ENCODE data around the gene RACGAP1.
"Not testable (repeated sequence)": the region's sequence is repeated elsewhere in the genome, so short reads cannot be mapped to it uniquely, and the experiment has no call there.

RACGAP1 gene

DNA sequence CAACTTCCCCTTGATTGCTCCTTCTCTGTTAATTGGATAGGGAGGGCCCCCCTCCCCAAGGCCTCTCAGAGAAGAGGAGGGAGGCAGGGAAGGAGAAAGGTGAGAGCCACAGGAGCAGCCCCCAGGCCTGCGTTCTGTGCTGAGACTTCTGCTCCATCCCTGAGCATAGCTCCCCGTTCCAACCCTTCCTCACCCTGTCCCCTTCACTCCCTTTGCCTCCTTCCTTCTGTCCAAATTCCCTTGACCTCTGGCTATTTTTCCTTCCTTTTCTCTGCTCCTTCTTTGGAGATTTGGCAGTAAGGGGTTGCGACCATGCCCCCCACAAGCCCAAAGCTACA lies 31.3 kb upstream of the RACGAP1 start:
- no peak for DNase-seq

DNA sequence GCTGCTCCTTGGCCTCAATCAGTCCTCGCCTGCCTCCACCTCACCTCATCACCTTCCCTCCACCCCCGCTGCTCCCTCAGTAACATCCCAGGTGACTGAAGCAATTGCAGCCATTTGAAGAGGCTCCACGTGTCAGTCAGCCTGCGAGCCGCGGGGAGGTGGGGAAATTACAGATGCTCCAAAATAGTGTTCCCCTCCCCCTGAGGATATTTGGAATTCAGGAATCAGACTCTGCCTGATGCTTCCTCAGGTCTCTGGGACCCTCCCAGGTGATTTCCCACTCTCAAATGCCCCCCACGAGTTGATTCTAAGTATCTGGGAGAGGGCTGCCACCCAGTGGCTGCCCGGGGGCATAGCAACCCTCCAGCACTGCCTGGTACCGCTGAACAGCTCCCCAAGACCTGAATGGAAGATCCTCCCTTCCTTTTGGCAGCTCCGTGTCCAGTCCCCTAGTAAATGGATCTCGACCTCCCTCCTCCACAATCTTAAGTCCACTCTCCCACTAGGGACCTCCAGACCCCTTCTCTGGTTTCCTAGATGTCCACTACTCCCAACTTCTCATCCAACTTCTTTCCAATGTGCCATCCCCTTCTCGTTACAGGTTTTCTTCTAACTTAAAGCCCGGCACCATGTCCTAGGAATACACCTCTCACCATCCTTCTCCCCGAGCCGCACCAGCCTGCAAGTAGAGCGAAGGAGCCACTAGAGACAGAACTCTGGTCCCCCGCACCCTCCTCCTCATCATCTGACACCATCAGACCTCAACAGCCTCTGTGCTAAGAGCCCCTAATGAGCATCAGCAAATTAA lies 30.7 kb upstream of the RACGAP1 start:
- DNase-seq = peak; percentile 75

DNA sequence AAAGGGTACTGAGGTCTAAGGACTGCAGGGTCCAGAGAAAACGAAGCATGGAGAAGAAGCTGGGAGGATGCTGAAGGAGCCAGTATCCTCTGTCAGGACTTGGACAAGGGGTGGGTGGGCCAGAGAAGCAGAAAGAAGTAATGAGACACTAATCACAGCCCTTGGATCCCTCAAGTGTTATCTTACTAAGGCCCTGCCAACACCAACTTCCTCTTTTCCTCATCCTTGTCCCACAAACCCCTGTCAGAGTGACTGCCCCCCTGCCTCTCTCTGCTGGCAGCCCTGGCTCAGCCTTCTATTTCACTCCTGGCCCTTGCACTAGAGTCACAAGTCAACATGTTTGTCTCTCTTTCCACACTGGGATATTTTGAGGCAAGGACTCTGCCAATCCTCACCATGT lies 28.3 kb upstream of the RACGAP1 start:
- DNase-seq = no peak

DNA sequence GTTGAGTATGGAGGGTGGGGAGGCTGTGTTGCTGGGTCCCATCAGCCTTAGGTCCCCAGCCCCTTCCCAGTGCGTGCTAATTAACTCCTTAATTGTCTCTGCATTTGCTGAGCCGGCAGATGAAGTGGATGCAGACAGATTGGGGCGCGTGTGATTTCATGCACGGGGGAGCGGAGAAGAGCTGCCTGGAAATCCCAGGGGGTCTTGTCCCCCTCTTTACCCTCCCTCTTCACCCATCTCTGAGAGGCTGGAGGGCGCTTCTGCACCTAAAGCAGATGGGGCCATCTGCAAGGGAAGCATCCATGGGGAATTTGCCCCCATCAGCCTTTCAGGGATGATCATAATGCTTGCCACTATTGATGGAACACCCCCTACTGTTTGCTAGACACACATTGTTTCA lies 27.7 kb upstream of the RACGAP1 start:
- DNase-seq = no peak

DNA sequence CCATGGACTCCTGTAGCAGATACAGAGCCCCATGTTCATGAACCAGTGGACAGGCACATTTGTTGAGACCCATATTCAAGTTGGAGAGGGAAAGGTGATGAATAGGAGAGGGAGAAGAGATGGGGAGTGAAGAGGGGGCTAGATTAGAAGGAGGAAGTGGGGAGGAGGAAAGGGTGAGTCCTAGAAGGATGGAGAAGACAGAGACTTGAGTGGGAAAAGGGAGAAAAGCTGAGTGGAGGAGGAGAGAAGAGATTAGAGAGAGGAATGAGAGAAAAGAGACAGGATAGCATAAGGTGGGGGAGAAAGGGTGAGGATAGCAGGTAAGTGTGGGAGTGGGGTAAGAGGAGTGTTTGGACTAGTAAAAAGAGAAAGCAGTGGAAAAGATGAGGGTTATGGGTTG lies 27.2 kb upstream of the RACGAP1 start:
- DNase-seq = no peak

DNA sequence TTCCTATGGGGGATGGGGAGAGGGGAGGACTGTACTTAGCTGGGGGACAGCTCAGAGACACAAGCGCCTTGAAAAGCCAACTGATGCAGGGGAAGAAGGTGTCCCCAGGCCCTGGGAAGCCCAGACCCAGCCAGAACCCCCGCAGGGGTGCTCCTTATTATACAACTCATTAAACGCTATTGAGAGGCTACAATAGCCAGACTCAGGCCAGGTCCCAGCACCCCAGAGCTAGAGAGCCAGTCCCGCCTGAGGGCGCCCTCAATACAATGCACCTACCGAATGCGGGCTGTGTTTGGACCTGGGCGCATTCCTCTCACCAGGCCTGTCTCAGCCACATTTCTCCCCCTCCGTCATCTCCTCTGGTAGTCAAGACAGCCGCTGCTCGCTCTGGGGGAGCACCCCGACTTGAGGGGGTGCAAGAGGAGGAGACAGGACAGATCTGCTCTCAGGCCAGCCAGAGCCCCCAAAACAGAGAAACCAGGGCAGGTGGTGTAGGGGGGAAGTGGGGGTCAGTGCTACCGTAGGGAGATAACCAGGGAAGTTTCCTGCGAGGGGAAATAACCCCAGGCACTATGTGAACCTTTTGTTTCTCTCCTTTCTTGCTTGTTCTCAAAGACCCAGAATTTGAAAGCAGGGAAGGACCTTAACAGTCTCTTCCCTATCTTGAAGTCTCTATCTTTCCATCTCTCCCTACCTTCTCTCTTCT lies 26.0 kb upstream of the RACGAP1 start:
- DNase-seq = no peak

DNA sequence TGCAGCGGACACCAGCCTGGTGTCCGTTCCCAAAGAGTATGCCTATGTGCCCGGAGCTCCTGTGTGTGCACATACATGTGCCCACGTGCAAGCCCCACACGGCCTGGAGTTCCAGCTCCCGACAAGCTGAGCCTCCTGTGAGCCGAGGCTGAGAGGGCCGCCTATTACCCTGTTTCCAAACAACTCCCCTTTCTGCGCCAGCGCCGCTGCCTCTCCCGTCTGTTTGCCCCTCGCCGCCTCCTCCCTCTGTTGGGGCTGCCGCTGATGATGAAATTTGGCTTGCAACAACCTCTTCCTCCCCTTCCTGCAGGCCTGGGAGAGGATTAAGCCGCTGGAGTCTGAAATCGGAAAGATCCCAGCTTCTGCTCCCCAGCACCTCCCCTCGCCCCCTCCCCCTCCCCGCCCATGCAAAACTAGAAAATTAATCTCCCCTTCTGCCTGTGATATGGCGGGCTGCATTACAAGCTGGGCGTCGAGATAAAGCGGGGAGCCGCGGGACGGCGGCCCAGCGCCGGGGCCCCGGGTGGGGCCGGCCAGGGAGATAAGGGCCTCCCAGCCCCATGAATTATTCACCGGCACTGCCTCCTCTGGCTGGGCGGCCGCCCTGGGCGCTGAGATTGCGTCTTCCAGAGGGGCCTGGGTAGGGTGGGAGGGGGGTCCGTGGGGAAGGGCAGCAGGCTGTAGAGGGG lies 25.3 kb upstream of the RACGAP1 start:
- DNase-seq = no peak

DNA sequence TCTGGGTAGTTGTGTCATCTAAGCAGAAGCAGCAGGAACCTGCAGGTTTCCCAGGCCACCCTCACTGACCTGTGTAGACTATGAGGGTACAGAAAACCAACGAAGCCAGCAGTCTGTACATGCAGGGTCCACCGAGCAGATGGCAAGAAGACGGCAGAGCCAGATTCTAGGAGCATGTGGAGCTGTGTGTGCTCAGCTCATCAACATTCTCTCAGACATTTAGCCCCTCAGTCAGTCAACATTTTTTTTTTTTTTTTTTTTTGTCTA lies 24.8 kb upstream of the RACGAP1 start:
- no peak for DNase-seq

DNA sequence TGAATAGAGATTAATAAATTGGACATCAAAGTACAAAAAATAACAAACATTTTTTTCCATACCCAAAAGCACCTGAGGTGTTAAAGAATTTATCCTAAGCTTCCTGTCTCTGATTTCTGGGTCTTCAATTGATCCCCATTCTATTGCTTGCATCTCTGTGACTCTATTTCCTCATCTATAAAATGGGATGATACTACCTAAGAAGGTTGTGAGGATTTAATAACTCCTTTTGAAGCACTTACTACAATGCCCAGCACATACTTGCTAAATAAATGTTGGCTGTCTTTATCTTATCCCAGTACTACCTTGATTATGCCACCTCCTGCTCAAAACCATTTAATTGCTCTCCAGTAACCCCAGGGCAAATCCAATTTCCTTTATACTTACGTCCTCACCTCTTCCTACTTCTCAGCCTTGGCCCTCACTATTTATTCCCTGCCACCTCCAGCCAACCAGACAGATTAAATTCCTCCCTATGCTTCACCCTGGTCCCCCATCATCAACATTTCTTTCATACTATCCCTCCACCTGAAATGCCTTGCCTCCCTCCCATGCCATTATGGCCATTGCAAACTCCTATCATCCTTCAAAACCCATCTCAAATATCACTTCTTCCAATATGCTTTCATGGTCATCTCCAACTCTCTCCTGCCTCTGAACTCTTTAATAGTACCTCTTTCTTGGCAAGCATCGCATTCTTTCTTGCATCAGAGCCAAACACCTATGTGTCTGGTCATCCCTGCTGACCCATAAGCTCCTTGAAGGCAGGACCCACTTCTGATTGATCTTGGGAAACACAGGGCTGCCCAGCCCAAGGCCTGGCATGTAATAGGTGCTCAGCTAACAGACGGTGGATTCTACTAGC lies 24.2 kb upstream of the RACGAP1 start:
- no peak for DNase-seq

DNA sequence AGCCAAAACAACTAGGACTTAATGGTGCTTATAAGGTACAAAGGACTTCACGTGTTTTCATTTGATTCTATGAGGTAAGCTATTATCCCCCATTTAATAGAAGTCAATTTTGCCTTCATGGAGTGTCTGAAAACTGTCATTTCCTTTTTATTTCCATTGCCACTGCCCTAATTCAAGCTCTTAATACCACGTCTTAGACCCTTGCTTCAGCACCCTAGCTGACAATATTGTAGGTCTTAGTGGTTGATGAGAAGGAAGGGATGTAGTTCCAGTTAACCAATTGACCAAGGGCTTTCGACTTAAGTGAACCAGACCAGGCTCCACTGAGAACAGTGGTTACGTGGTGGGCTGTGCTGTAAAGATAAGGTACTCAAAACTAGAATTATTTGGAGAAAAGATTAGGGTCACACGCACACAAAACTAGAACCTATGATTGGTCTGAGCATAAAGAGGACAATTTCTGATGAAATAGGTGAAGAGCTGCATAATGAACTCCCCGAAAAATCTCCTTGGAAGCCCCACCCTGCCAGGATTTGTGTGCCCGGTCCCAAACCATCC lies 22.5 kb upstream of the RACGAP1 start:
- DNase-seq = no peak

DNA sequence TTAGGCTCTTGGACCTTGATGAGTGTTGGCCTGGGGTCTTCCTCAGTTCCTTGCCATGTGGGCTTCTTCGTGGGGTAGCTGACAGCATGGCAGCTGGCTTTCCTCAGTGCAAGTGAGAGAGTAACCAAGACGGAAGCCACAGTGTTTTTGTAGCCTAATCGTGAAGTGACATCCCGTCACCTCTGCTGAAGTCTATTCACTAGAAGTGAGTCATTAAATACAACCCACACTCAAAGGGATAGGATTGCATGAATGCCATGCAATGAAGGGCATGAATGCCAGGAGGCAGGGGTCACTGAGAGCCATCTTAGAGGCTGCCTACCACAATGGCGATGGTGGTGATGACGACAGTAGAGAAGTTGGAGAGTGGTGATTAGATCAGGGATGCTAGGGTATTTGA lies 18.6 kb upstream of the RACGAP1 start:
- peak; percentile 37 for DNase-seq

DNA sequence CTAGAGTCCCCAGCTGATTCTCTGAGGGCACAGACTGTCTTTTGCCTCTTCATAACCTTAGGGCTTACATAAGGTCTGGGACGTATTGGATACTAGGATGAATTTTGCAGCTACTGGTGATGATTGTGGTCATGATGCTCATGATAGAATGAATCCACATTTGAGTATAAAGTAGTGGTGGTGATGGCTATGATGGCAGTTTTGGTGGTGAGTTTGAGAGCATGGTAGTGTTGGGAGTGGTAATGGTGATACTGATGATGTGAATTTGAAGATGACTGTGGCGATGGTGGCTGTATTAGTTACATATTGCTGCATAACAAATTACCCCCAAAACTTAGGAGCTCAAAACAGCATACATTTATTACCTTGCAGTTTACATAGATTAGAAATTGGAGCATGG lies 18.0 kb upstream of the RACGAP1 start:
- DNase-seq = no peak

DNA sequence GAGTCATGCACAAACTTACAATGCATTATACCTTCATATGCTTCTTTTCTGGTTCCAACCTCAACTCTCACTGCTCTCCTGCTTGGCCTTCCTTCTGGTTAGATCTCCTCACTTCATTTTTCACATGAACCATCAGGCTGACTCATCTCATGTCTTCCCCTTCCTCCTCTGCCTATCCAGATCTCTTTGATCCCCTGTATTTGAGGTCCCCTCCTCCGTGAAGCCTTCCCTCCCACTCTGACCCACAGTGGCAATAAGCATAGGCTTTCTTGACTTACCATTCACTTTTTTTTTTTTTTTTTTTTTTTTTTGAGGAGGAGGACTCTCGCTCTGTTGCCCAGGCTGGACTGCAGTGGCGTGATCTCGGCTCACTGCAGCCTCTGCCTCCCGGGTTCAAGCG lies 17.4 kb upstream of the RACGAP1 start:
- peak; percentile 43 for DNase-seq

DNA sequence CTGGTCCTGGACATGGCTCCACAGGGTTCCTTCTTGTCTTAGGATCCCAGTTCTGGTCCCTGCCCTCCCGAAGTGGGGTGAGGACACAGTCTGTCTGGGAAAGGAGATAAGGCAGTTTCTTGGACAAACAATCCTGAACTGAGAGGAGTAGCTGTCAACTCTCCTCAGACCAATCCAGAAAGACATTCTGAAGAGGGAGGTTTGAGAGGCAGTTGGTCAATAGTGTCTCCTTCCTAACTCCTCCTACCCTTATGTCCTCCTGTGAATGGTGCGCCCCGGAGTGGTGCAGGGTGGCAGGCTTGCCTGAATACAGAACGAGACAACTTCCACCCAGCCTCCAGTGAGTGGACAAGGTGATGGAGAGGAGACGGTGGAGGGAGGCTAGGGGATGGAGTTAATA lies 16.7 kb upstream of the RACGAP1 start:
- no peak for DNase-seq

DNA sequence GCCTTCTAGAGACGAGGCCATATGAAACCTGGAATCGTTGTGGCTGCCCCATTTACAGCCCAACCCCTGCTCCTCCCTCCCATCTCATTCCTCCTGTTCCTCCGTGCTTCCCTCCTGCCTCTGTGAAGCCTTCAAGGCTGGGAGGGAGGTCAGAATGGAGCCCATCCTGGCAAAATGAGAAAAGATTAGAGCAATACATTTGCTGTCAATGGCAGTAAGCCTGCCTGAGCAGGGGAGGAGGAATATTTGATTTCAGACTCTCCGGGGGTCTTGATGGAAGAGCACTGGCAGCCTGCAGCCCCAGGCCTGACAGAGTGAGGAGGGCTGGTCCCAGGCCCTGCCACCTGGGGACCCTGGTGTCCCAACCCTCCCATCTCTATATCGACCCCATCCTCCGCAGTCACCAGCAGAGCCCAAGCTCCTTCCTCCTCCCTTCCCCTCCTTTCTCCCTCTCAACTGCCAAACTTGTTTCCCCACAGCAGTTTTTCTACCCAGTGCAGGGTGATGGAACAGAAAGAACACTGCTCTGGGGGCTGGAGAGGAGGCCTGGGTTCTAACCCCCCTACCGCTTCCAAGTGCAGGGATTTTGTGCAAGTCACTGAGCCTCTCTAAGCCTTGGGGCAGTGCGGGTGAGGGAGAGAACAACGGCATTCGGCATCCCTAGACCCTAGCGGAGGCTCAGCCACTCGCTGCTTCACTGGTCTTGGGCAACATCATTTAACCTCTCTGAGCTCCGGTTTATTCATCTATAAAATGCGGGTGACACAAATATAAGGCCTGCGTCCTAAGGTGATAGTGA lies 16.0 kb upstream of the RACGAP1 start:
- DNase-seq = no peak

DNA sequence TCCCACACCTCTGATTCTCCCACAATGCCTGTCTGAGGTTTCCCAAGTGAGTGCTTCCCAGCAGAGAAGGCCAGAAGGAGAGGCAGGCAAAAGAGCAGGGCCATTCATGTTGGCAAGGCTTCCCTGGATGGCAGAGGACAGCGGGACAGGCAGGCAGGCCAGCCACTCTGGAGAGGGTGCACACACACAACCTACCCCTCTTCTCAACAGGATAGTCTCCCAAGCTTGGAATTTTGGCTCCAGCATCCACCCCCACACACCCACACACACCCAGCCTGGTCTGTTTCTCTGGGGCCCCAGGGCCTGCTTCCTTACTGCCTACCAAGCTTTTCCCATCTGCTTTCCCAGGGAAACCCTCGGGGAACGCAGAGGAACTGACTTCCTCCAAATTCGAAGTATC lies 15.4 kb upstream of the RACGAP1 start:
- no peak for DNase-seq

DNA sequence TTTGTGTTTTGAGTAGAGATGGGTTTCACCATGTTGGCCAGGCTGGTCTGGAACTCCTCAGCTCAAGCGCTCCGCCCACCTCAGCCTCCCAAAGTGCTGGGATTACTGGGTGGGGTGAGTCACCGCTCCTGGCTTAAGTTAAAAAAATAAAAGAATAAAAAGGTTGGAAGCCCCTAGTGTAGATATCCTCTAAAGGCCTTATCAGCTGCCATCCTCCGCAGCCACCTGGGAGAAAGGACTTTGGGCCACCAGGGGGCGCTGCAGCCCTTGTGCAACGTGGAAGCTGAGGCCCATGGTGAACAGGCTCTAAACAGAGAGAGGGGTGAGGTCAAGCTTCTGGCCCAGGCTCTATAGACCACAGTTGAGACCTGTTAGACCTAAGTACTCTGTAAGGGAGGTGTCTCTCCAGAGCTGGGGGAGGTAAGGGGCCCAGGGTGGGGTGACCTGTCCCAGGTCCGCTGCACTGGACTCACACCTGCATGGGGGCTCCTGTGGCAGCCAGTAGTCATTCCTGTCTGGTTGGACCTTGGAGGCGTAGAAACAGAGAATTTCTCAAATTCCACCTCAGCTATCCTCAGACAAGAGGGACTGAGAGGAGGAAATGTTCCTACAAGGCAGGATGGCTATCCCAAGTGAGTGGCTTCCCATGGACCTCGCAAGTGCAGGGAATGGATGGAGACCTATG lies 14.0 kb upstream of the RACGAP1 start:
- DNase-seq = peak; percentile 95

DNA sequence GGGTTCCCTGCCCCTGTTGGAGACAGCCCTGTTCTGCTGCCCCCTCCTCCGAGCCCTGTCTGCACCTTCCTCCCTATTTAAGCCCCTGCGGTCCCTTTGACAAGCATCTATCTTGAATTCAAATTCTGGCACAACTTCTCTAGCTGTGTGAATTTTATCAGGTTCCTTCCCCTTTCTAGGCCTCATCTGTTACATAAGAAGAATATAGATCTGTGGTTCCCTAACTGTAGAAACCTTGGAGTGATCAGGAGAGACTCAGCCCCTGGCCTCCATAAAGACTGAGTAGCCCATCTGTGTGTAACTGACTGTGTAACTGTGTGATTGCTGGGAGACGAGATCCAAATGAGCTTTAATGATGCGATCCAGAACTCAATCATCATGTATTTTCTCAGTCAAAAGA lies 13.0 kb upstream of the RACGAP1 start:
- DNase-seq = no peak

DNA sequence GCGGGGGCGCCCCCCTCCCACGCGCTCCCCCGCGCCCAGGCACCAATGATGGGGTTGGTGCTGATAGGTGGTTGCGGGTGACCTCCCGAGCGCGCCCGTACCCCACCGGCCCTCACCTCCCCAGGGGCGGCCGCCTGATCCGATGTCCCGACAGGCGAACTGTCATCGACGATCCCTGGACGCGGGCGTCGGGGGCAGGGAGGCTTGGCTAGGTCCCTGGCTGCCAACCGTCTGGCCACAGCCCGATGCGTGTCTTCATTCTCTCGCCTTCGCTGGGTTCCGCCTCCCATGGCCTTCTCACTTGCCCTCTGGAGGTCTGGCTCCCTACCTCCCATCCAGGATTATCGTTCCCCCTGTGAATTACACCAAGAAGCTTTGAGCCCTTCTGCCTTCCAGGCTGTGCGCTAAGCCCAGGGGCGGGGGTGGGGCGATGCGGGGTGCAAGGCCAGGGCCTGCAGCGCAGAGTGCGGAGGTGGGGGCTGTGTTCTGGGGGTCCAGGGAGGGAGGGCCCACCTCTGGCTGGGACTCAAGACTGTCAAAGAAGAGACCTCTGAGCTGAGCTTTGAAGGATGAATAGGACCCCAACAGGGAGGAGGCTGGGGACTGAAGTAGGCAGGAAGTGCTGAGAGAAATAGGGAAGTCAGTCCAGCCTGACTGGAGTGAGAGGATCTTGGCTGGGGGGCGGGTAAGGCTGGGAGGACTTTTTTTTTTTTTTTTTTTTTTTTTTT lies 7.7 kb upstream of the RACGAP1 start:
- DNase-seq = no peak

DNA sequence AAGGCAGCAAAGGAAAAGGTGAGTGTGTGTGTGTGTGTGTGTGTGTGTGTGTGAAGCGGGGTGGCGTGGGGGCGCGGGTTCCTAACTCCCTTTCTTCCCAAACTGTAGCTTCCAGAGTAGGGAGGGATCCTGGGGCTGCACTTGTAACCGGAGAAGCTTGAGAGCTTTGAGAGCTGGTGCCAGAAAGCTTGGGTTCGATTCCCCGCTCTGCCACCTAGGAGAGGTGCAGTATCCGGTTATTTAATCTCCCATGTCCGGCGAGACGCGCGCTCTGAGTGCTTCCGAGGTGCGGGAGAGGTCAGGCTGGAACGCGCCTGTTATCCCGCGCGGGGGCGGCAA lies 7.2 kb upstream of the RACGAP1 start:
- no peak for DNase-seq

DNA sequence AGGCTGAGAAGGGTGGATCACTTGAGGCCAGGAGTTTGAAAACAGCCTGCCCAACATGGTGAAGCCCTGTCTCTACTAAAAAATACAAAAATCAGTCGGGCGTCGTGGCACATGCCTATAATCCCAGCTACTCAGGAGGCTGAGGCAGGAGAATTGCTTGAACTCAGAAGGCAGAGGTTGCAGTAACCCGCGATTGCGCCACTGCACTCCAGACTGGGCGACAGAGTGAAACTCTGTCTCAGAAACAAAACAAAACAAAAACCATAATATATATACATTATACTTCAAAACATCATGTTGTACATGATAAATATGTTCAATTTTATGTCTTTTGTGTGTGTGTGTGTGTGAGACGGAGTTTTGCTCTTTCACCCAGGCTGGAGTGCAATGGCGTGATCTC lies 5.2 kb upstream of the RACGAP1 start:
- DNase-seq = not testable (repeated sequence)

All from activated CD4-positive, alpha-beta T cell treated with anti-CD3 and anti-CD28 coated beads for 48 hours (primary cell).